ENCODE data around the gene ZNF474.
"Not testable (repeated sequence)": the region's sequence is repeated elsewhere in the genome, so short reads cannot be mapped to it uniquely, and the experiment has no call there.

The ZNF474 gene

DNA sequence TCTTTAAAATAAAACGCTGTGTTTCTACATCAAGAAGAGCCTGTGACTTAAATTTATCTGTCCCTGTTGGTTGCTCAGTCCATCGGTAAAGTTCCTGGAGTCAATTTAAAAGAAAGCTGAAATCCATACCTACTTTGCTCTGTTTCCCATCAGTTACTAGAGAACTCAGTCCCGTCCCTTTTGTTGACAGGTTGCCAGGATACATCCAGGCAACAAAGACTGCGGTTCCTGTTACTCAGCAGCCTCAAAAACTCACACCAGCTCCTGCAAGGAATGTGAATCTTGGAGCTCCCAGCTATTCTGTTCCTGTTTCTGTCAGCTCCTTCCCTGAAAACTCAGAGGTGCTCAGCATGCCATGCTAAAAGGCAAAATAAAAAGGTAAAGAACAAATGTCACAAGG is at the start of gene ZNF474:
Gene ZNF474, plus strand, starts transcription at position 241 of the 400 bp plus-strand sequence. CDS start 22,445 bp downstream, outside the sequence.
- no peak for DNase-seq

DNA sequence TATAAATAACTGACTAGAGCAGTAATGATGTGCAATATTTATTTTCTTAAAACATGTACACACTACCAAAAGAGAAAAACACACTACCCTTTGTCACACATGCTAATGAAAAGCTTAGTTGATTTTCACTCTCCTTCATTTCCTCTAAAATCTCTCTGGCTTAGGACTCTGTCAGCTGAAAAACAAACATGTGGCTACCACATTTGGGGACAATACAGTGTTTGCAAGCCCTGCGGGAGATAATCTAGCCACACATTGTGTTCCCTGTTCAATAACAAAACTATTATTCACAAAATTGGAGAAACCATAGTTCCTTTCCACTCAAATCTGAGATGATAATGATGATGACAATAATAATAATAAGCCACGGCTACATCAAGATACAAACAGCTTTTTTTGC is 47.8 kb upstream of the ZNF474 start:
- DNase-seq: no peak

- no peak for DNase-seq
Observed at GRCh38 chr5:122083535-122083934, 45.8 kb upstream of the ZNF474 start.

- DNase-seq: no peak
Observed at GRCh38 chr5:122085041-122085440, 44.3 kb upstream of the ZNF474 start.

GRCh38 chr5:122089096-122090013 is 40.0 kb upstream of the ZNF474 start:
- DNase-seq: no peak

DNA sequence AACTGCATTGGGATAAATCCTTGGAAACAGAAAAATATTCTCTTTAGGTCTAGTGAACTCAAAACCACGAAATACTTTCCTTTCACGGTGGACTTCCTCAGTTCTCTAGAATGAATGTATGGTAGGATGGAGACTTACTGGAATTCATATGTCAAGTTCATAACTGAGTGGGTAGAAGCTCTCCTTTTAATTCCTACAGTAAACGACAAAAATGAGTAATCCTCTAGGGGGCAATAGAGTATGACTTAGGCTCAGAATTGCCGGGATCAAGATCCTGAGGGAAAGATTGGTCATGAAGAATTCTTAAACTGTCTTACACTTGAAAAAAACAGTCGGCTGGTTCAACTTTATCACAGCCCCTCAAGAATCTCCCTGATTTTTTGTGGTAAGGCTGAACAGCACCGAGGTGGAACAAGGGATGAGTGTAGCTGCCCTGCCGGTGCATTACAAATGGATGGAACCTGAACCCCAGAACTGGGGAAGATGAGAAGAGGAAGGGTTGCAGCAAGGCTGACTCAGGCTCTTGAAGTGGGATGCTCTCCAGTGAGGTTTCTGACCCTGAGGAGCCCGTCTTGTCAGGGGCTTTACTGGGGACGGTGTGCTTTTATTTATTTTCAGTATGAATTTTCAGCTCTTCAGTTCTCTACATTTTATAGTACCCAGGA is 37.3 kb upstream of the ZNF474 start:
- DNase-seq: no peak

DNA sequence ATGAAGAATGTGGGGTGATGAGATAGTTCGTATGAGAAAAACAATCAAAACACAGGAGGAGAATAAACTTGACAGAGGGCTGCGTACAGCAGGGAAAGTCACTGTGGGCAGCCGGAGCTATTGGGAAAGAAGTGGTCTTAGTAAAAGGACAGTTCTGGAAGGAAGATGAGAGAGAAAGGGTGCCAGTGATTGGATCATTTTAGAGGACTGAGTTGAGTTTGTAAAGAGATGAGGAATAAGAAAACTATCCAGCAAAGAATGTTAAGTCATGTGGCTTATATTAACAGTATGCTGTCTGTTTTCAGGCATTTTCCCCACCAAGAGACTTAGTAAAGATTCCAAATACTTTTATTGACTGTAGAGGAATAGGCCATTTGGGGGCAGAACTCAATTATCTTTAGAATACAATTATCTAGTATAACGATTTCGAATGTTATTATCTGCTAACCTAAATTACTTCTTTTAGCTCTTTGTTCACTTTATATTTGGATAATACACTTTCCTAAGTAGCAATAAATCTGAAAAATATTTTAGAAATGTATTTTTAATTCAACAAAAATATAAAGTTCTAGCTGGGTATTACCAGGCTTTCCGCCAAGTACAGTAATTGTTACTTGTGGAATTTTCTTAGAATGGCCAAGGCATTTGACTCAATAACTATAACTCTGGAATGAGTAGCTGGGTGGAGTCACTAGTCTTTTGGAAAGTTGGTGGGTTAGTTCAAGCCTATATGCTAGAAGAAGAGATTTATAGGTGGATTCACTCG is 35.7 kb upstream of the ZNF474 start:
- no peak for DNase-seq

GRCh38 chr5:122094251-122094650 is 35.1 kb upstream of the ZNF474 start:
- DNase-seq: not testable (repeated sequence)

- DNase-seq: no peak
Observed at GRCh38 chr5:122095158-122095557, 34.2 kb upstream of the ZNF474 start.

DNA sequence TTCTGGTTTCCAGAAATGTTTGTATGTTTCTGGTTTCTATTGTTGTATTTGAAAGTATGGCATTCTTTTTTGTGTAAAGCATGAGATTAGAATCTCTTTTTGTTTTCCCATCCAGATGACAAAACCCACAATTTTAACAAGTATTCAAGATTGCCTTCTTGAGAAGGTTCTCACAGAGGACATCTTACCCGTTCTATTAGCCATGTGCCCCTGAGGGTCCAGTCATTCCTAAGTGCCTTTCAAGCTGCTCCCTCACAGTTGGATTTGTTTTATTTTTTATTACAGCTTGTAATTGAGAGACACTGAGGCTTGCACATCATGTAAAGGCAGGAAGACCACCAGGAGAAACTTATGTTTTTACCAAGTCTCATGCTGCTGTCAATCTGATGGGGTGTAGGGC is 32.0 kb upstream of the ZNF474 start:
- no peak for DNase-seq

GRCh38 chr5:122099060-122099790 is 30.1 kb upstream of the ZNF474 start:
- no peak for DNase-seq

DNA sequence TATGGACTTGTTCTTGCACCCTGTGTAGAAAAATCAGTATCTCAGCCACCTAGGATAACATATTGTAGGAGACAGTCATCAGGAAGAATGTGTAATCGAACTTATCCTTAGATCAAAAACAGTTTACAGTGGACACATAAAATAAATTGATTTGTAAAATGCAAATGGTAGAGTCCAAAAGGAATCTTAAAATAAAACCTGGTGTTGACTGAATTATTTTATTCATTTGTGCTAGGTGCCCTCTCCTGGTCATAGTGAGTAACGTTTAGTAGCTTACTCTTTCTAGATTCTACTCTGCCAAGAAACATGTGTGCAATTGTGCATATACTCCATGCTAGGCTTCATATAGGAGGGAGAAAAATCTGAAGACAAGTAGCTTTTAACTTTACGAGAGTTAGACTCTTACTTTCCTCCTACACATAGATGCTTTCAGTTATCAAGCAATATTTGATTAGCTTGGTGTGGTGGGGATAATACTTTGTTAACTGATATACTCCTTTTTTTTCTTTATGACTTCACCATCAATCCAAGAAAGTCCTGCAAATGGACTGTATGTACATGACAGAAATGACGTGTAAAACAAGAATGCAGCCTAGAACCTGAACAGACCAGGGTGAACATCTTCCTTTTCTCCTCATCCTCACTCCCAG is 27.6 kb upstream of the ZNF474 start:
- DNase-seq: no peak

GRCh38 chr5:122102825-122103224 is 26.5 kb upstream of the ZNF474 start:
- no peak for DNase-seq

DNA sequence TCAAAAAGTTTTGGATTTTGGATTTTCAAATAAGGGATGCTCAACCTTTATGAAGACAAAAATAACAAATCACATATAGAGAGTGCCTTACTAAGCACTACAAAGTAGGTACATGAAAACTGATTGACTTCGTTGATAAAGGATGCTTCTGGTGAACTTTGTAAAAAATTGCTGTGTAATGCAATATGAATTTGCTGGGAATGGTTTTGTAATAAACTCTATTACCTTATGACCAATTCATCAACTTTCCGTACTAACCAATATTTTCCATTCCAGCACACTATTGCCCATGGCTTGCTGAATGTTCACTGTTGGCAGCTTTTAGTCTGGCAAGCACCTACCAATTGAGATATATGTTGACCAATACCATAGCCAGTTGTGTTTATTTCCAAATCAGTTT is 23.4 kb upstream of the ZNF474 start:
- DNase-seq: no peak

- no peak for DNase-seq
Observed at GRCh38 chr5:122107016-122107415, 22.3 kb upstream of the ZNF474 start.

DNA sequence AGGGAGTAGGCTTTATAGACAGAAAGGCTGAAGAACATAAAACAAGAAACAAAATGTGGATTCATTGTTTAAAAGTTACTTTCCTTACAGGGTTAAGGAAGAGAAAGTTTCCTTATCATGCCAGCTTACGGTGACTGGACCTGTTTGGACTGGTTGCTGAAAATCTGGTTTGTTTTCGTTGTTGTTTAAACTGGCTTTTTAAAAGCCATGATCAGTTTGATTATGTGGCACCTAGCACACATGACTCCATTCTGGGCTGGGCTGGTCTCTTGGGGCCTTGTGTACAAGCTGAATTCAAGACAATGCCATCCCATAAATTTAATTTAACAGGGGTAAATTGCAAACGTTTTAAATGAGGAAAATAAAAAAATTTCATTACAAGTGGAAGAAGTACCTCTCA is 18.4 kb upstream of the ZNF474 start:
- no peak for DNase-seq

DNA sequence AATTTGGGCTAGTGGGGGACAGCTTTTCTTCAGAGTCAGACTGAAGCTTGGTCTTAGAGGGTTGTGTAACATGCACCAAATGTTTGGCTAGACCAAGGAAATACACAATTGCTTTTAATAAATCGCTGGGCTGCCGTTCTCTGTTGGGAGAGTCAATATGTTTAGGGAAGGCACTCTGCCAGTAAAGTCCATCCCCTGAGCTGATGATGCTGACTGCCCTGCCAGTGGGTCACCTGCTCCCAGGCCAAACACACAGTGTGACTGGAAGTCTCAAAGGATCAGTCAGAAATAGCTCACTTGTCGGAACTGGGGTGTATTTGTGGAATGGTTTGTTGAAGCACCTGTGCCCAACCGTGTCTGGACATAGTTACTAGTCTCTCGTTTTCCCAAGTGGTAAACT is 17.9 kb upstream of the ZNF474 start:
- no peak for DNase-seq

- no peak for DNase-seq
Observed at GRCh38 chr5:122112063-122112462, 17.3 kb upstream of the ZNF474 start.

DNA sequence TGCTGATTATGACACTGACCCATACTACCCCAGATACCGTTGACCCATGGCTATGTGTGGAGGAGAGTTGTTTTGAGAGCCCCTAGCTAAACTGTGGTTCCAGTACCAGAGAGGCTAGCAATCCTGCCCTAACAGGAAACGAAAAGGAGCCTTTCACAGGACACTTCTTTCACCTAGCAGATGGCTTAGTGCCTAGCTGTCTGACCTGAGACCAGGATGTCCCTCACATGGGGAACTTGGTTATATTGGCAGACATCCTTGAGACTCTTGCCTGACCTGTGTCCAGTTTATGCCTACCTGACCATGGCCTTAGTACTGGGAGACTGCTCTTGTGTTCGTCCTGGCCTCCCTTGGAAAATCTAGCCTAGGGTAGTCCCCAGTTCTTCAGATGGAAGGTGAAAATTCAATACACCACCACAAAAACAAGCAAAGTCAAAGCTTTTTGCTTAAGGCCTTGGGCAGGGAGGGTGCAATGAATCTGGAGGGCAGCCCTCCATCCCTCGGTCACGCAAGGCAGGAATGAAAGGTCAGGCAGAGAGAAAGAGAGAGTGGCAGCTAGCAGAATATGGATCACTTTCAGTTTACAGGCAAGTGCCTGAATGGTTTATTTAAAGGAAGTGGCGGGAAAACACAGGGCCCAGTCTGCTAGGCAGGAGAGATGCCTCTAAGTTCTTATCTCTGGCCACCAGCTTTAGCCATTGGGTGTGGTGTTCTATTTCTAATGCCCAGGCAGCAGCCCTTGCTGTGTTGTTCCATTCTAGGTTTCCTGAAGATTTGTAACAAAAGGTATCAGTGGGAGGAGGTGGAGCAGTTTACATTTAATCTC is 16.4 kb upstream of the ZNF474 start:
- no peak for DNase-seq

- no peak for DNase-seq
Observed at GRCh38 chr5:122114501-122114900, 14.8 kb upstream of the ZNF474 start.

GRCh38 chr5:122118356-122118948 is 10.9 kb upstream of the ZNF474 start:
- no peak for DNase-seq

Data from activated naive CD4-positive, alpha-beta T cell treated with Interleukin-2 at 50 U/mL for 16 hours (primary cell).